IPS-18c (cell line): Measurements from ENCODE around the gene EEIG1.

Source experiments
- H3K4me3 ChIP-seq: 2 replicates; pipeline ENCODE4 v1.7.0; 2013; ENCODE audit warnings: low read depth, mild to moderate bottlenecking, low read length, moderate library complexity; ENCODE audit not compliant: insufficient read depth
- H3K9me3 ChIP-seq: one replicate; pipeline ENCODE4 v1.6.1; 2013; ENCODE audit warnings: mild to moderate bottlenecking, low read length, moderate library complexity; ENCODE audit not compliant: control insufficient read depth, insufficient read depth

Gene EEIG1

GRCh38 chr9:127979333-127980059, 1.3 kb downstream of the EEIG1 start:
- Histone ChIP-seq H3K9me3 (no peaks in the 10 kb centered on the region), H3K4me3 (peak overlapping the region; percentile 91)

- Histone ChIP-seq H3K9me3 (no peaks in the 10 kb centered on the region), H3K4me3 (peak overlapping the region; percentile 91)
These were observed 1.8 kb downstream of the EEIG1 start for GRCh38 chr9:127979015-127979332.

DNA sequence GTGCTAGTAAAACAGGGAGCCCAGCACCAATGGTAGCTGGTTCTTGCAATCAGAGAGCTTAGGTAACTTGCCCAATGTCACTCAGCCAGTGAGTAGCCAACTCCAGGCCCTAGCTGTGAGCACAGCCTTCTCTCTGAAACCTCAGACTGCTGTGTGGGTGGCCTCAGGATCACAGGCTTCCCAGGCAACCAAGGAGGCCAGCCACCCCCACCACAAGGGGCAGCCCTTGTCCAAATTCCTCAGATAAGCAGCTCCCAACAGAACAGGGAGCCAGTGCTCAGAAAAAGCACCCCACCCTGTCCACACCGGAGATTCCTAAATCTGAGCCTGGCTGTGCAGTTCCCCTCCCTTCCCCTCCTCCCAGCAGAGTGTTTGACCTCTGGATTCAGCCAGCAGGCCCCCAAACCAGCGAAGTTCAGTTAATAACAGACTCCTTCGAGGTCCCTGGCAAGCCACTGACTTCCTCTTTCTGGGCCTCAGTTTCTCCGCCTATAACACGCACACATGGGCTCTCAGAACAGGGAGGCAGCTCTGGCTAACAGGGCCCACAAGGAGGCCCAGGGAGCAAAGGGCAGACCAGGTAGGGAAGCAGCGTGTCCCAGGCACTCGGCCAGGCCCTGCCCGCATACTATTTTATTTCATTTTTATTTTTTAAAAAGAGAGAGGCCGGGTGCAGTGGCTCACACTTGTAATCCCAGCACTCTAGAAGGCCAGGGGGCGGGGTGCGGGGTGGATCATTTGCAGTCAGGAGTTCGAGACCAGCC, 2.7 kb downstream of the EEIG1 start:
- H3K4me3 ChIP-seq, result peak overlapping the region; percentile 91

DNA sequence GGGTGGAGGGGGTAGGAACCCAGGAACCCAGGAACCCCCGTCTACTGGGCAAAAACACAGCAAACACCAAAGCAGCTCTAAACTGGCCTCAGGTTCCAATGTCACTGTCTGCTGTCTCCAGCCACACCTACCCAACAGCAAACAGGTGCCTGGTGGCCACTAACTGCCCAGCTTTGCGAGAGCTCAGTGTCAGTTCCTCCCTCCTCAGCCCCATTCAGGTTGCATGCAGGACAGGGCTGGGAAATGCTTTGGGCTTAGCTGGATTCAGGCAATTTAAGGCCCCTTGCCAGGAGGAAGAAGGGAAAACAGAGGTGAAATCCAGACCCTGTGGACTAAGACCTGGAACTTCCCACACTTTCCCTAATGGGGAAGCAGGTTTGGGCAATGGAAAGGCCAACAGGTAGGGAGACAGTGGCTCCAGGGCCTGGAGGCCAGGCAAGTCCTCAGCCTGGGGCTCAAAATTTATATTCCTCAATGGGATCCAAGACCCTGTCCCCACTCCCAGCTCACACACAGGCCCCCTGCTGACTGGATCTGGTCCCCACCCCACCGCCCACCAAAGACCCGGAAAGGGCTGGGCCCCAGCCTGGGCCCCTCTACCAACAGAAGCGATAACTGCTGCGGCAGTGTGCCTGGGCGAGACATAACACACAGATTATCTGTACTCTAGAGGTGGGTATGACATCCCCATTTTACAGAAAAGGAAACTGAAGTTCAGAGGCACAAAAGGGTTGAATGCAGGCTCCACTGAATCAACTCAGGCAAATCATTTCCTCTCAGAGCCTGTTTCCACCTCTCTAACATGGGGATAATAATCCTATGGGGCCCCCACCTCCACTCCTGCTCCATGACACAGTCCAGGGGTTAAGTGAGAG, 3.5 kb downstream of the EEIG1 start:
- Histone ChIP-seq H3K4me3 (peak overlapping the region; percentile 91; the same call in 1 of the 2 replicates), H3K9me3 (no peaks in the 10 kb centered on the region)

More for the DNA sequence above, 2.7 kb downstream of the EEIG1 start:
- H3K9me3 ChIP-seq, result no peaks in the 10 kb centered on the region

DNA sequence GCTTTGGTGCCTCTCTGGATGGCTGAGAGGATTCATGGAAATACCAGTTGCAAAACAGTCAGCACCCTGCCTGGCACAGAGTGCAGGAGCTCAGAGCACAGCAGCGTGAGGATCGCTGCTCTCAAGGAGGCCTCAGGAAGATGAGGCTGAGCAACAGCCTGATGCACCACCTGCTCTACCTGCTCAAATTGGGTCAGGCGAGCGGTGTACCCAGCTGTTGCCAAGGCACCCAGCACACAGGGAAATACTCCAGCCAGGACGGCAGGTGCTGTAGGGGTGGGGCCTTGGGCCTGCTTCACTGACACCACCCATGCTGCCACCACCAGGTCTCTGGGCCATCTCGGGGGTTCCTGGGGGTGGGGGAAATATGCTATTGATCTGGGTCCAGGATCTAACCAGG, 4.3 kb downstream of the EEIG1 start:
- Histone ChIP-seq H3K4me3 (no peak overlapping the region), H3K9me3 (no peaks in the 10 kb centered on the region)

- H3K9me3 ChIP-seq, result no peaks in the 10 kb centered on the region
- H3K4me3 ChIP-seq, result no peak overlapping the region
These were observed 5.1 kb downstream of the EEIG1 start for GRCh38 chr9:127975376-127976315.

DNA sequence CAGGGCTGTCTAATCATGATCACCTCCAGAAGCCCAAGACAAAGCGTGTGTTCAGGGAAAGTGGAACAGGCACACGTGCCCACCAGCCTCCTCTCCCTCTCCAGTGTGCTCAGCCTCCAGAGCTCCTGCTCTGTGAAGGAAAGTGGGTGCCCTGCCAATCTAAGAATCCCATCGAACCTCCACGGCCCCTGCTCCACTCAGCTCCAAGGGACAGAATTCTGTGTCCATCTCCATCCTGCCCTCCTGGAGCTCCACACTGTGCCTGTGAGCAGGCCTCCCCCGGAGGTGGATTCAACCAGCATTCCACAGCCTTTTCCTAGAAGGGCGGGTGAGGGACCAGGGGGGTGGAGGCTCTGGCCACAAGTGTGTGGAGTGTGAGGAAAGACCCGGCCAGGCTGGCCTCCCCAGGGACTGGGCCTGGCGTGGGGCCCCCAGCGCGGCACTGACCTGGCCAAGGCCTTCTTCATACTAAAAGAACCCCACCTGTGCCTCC, 6.0 kb downstream of the EEIG1 start:
- Histone ChIP-seq H3K4me3 (no peak overlapping the region), H3K9me3 (no peaks in the 10 kb centered on the region)

GRCh38 chr9:127974001-127974768, 6.6 kb downstream of the EEIG1 start:
- no peak overlapping the region for H3K4me3 ChIP-seq
- no peaks in the 10 kb centered on the region for H3K9me3 ChIP-seq

GRCh38 chr9:127973169-127974000, 7.4 kb downstream of the EEIG1 start:
- Histone ChIP-seq H3K9me3 (no peaks in the 10 kb centered on the region), H3K4me3 (no peak overlapping the region)

- Histone ChIP-seq H3K9me3 (no peaks in the 10 kb centered on the region), H3K4me3 (no peak overlapping the region)
These were observed 8.4 kb downstream of the EEIG1 start for GRCh38 chr9:127972236-127972871.

DNA sequence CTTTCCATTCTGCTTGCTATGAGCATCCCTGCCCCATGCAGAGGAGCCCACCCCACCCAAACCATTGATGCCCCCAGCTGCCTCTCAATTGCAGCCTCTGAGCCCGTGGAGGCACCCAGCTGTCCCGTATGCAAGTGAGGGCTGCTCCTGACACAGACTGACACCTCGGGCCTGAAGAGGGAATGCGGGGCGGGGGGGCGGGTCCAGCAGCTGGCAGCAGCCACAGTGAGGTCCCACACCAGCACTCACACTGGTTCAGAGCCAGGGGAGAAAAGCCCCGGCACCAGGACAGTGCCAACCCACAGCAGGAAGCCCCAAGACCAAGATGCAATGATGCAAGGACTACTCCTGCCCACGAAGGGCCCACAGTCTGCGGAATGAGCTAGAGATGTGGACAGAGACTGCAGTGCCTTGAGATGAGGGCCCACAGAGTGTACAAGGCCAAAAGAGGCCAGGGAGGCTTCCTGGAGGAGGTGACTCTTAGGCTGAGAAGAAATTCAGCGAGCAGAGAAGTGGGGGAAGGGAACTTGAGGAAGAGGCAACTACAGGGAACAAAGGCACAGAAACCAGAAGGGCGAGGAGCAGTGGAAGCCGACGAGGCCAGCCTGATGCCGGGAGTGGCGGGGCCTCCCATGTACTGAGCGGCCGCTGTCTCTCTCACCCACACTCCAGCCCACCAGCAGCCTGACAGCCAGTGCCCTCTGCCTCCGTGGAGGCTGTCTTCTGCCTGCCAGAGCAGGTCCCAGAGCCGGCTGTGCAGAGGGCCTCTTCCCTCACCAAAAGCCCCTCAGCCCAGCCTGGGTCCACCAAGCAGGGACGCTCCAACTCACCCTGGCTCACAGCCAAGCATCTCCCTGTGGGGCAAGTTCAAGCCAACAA, 9.2 kb downstream of the EEIG1 start:
- Histone ChIP-seq H3K4me3 (no peak overlapping the region), H3K9me3 (no peaks in the 10 kb centered on the region)

DNA sequence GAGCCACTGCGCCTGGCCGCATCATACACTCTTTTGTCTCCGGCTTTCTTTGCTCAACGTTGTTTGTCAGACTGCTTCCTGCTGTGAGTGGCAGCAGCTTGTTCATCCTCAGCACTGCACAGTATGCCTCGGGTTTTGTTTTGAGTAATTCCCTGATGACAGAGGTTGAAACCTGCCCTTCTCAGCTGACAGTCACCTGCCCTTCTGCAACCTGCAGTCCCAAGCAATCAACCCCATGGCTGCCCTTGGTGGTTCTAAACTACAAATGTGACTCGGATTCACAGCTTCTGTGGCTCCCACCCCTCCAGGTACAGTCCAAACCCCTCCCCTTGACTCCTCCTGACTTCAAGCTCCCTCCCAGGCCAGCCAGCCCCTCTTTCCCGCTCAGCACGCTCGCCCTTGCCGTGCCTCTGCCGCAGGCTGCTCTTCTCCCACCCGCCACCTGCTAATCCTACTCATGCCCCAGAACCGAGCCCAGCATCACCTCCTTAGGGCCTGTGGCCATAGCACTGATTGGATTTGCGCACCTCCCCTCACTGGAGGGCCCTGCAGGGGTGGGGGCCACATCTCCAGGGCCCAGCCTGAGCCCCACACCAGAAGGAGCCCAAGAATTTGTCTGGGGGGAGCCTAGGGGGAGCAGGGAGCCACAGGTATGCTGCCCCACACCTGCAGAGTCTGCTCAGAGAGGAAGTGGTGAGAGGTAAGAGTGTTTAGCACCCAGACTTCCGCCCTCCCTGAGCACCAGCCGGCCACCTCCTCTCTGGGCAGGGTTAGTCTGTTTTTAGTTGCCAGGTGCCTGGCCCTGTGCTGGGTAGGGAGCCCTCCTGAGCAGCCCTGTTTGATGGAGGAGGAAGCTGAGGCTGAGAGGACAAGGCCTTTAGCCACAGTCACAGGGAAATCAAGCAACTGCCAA, 10.1 kb downstream of the EEIG1 start:
- H3K9me3 ChIP-seq, result no peaks in the 10 kb centered on the region
- no peak overlapping the region for H3K4me3 ChIP-seq

DNA sequence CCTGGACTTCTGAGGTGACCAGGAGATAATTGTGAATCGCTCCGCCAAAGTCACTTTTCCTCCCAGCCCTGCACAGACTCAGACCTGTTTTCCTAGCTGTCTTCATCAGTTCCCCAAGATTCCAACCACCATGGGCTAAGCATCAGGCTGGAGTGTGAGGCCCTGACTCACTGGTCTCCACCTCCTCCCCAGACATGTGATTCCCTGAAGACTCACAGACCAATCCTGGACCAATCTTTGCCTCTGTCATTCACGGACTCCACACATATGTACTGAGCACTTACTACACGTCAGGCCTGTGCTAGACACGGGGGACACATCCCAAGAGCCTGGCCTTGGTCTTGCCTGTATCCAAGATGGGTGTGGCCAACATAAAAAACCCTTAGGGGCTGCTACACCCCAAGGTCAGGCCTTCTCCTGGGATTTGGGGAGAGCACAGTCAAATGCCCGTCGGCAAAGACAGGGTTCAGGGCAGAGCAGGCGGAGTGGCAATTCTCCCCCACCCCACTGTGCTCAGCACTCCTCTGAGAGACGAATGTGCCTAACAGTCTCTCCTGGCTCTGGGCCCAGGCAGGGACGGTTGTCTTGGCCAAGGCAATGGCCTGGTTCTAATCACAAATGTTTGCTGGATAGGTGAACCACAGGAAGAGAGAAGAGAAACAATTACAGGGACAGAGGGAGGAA, 11.9 kb downstream of the EEIG1 start:
- Histone ChIP-seq H3K4me3 (no peak overlapping the region), H3K9me3 (no peaks in the 10 kb centered on the region)
